PC-9 (cell line): ENCODE data around the gene NLRC3. TPM values are rescaled to one million over a fixed set of nuclear protein-coding genes. Genes with fewer than 3 reads are reported as not detected.

Experiments
- BruUV-seq: library from RNA; stranded (reverse); fragments of 400-500 nt; replicated peaks from 2 replicates; lab custom pipeline; 2021; lab: Mats Ljungman, UMichigan
- CTCF ChIA-PET: fragments of 300-600 bp; sonication (Branson Sonifier 250); formaldehyde crosslinking; loops from one replicate; lab custom pipeline; 2022; ENCODE audit warnings: antibody characterized with exemption; lab: Charles Lee
- POLR2A ChIA-PET: fragments of 300-600 bp; sonication (Branson Sonifier 250); formaldehyde crosslinking; loops from one replicate; lab custom pipeline; 2022; ENCODE audit warnings: antibody characterized with exemption; ENCODE audit not compliant: unreplicated experiment; lab: Charles Lee
- DNase-seq, 2 experiments: peaks; one replicate each; pipeline versions ENCODE4 v3.0.0 to v3.0.0-alpha.2; 2015 to 2022; ENCODE audit warnings: mixed read lengths in 1 of 2
- H2AFZ ChIP-seq: fragments of 200-600 bp; sonication (generic); 2 replicates; pipeline ENCODE4 v1.8.1; 2017; ENCODE audit warnings: antibody characterized with exemption
- H3F3A ChIP-seq: fragments of 200-600 bp; sonication (generic); 2 replicates; pipeline ENCODE4 v1.8.1; 2017; ENCODE audit warnings: antibody characterized with exemption, mild to moderate bottlenecking, low read depth; ENCODE audit not compliant: insufficient read depth
- H3K27ac ChIP-seq: fragments of 200-600 bp; sonication (generic); 2 replicates; pipeline ENCODE4 v1.6.1; 2016; ENCODE audit warnings: mixed run types
- H3K27me3 ChIP-seq: fragments of 200-600 bp; sonication (generic); 2 replicates; pipeline ENCODE4 v1.6.1; 2016; ENCODE audit warnings: low read depth, mixed run types; ENCODE audit not compliant: insufficient read depth
- H3K36me3 ChIP-seq: fragments of 200-600 bp; sonication (generic); 2 replicates; pipeline ENCODE4 v1.6.1; 2016; ENCODE audit warnings: low read depth, mixed run types
- H3K4me1 ChIP-seq: fragments of 200-600 bp; sonication (generic); replicated peaks from 2 replicates; pipeline ENCODE4 v1.6.1; 2016; ENCODE audit warnings: mixed run types; ENCODE audit not compliant: insufficient read depth
- H3K4me2 ChIP-seq: fragments of 200-600 bp; sonication (generic); 2 replicates; pipeline ENCODE4 v1.6.1; 2017; ENCODE audit warnings: mixed run types
- H3K4me3 ChIP-seq: fragments of 200-600 bp; sonication (generic); 2 replicates; pipeline ENCODE4 v1.6.1; 2016; ENCODE audit warnings: mixed run types
- H3K79me2 ChIP-seq: fragments of 200-600 bp; sonication (generic); 2 replicates; pipeline ENCODE4 v1.6.1; 2017; ENCODE audit warnings: low read depth, mixed run types
- H3K9me2 ChIP-seq: fragments of 200-600 bp; sonication (generic); 2 replicates; pipeline ENCODE4 v1.8.1; 2017; ENCODE audit warnings: mild to moderate bottlenecking; ENCODE audit not compliant: insufficient read depth
- H3K9me3 ChIP-seq: fragments of 200-600 bp; sonication (generic); 2 replicates; pipeline ENCODE4 v1.8.1; 2016; ENCODE audit warnings: low read depth; ENCODE audit not compliant: insufficient read depth
- H4K20me1 ChIP-seq: fragments of 200-600 bp; sonication (generic); 2 replicates; pipeline ENCODE4 v1.8.1; 2017; ENCODE audit not compliant: insufficient read depth
- EZH2 ChIP-seq: fragments of 200-600 bp; sonication (generic); IDR thresholded peaks from 2 replicates; pipeline ENCODE4 v1.8.0; 2017; ENCODE audit warnings: antibody characterized with exemption, low read depth
- intact Hi-C: fragments of 100-400 bp; cut with micrococcal nuclease; formaldehyde crosslinking; loops from one replicate; pipeline ENCODE4 v1.10.0; 2022; ENCODE audit not compliant: unreplicated experiment
- total RNA-seq: library from RNA; stranded (reverse); gene quantifications from 2 replicates; pipeline ENCODE4 v1.2.3, GENCODE V29; 2021
- TF ChIP-seq, protein P1 (sequence below): fragments of 200-600 bp; sonication (generic); conservative IDR thresholded peaks from 2 replicates; pipeline ENCODE4 v1.6.1; 2017; ENCODE audit warnings: mixed run types, antibody characterized with exemption, mild to moderate bottlenecking, moderate library complexity

The NLRC3 gene
- total RNA-seq, 1 experiment from 2014 or later = not detected

GRCh38 chr16:3536271-3536731 is 40.9 kb downstream of the NLRC3 start:
- H4K20me1 ChIP-seq = no peaks in the 10 kb centered on the region

DNA sequence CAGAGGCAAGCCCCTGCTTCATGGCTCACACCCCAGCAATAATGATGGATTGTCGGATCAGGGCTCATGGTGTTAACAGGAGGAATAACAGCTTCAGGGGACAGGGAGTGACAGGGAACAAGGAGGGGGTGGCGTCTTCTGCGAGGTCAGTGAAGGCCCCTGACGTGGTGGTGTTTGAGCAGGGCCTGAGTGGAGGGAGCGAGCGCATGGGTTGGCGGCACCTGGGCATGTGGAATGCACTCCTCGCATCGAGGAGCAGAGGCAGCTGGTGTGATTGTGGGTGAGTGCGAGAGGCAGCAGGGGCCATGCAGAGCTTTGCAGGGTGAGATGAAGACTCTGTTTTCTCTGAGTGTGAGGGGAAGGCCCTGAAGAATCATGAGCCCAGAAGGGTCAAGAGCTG is 43.1 kb downstream of the NLRC3 start:
- BruUV-seq = no TSS peak
- H3K36me3 ChIP-seq = no peaks in the 10 kb centered on the region
- CTCF ChIA-PET = no interaction called here
- no peak for DNase-seq
- POLR2A ChIA-PET = no interaction called here
- intact Hi-C loops = no loop called here
- no peaks in the 10 kb centered on the region for H3K9me3 ChIP-seq
- no peak for TF ChIP-seq EZH2
- TF ChIP-seq, protein P1, sequence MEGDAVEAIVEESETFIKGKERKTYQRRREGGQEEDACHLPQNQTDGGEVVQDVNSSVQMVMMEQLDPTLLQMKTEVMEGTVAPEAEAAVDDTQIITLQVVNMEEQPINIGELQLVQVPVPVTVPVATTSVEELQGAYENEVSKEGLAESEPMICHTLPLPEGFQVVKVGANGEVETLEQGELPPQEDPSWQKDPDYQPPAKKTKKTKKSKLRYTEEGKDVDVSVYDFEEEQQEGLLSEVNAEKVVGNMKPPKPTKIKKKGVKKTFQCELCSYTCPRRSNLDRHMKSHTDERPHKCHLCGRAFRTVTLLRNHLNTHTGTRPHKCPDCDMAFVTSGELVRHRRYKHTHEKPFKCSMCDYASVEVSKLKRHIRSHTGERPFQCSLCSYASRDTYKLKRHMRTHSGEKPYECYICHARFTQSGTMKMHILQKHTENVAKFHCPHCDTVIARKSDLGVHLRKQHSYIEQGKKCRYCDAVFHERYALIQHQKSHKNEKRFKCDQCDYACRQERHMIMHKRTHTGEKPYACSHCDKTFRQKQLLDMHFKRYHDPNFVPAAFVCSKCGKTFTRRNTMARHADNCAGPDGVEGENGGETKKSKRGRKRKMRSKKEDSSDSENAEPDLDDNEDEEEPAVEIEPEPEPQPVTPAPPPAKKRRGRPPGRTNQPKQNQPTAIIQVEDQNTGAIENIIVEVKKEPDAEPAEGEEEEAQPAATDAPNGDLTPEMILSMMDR = no peak
- no peak overlapping the region for H2AFZ ChIP-seq
- H3K4me2 ChIP-seq = no peak overlapping the region
- no peaks in the 10 kb centered on the region for H3K79me2 ChIP-seq
- H3K9me2 ChIP-seq = no peaks in the 10 kb centered on the region
- no peaks in the 10 kb centered on the region for H4K20me1 ChIP-seq
- H3F3A ChIP-seq = no peaks in the 10 kb centered on the region
- H3K4me3 ChIP-seq = no peak overlapping the region
- no peaks in the 10 kb centered on the region for H3K27me3 ChIP-seq
- no peaks in the 10 kb centered on the region; the same call in 1 of the 2 replicates for H3K4me1 ChIP-seq
- no peak overlapping the region for H3K27ac ChIP-seq

More at GRCh38 chr16:3536271-3536731, 40.9 kb downstream of the NLRC3 start:
- intact Hi-C loops = no loop called here
- no peak overlapping the region for H3K27ac ChIP-seq
- TF ChIP-seq EZH2 = no peak
- TF ChIP-seq, protein P1 = no peak
- no peak overlapping the region for H3K4me2 ChIP-seq
- no peak overlapping the region for H2AFZ ChIP-seq
- no peaks in the 10 kb centered on the region for H3K79me2 ChIP-seq
- no peak overlapping the region for H3K4me3 ChIP-seq
- ChIA-PET POLR2A (interaction anchor here (0.6 kb wide), 1 partner anchor 108 kb away, joined by 7 read pairs; no protein-coding TSS in a partner anchor), CTCF (no interaction called here)
- H3K4me1 ChIP-seq = no peaks in the 10 kb centered on the region
- BruUV-seq = no TSS peak
- no peaks in the 10 kb centered on the region for H3F3A ChIP-seq
- H3K9me2 ChIP-seq = no peaks in the 10 kb centered on the region
- no peaks in the 10 kb centered on the region for H3K27me3 ChIP-seq
- H3K36me3 ChIP-seq = no peaks in the 10 kb centered on the region
- DNase-seq = no peak
- H3K9me3 ChIP-seq = no peaks in the 10 kb centered on the region

GRCh38 chr16:3532741-3533140 is 44.5 kb downstream of the NLRC3 start:
- H3K27ac ChIP-seq = no peak overlapping the region
- no peak overlapping the region for H3K4me2 ChIP-seq

More at GRCh38 chr16:3532741-3533140, 44.5 kb downstream of the NLRC3 start:
- Histone ChIP-seq H3F3A (no peaks in the 10 kb centered on the region), H3K4me1 (no peaks in the 10 kb centered on the region; the same call in 1 of the 2 replicates), H3K79me2 (no peaks in the 10 kb centered on the region), H3K4me3 (no peak overlapping the region), H3K27me3 (no peaks in the 10 kb centered on the region), H3K9me3 (no peaks in the 10 kb centered on the region), H3K36me3 (no peaks in the 10 kb centered on the region), H3K9me2 (no peaks in the 10 kb centered on the region), H4K20me1 (no peaks in the 10 kb centered on the region), H2AFZ (no peak overlapping the region)
- ChIA-PET CTCF (interaction anchor here (0.6 kb wide), 1 partner anchor 62 kb away, joined by 3 read pairs; no protein-coding TSS in a partner anchor), POLR2A (no interaction called here)
- intact Hi-C loops = no loop called here
- TF ChIP-seq, protein P1 = no peak
- no peak for TF ChIP-seq EZH2
- no peak for DNase-seq
- no TSS peak for BruUV-seq
